GM21717 (cell line): ENCODE data around the gene CRYAA.
"Not testable (repeated sequence)": the region's sequence is repeated elsewhere in the genome, so short reads cannot be mapped to it uniquely, and the experiment has no call there.

ENCODE experiments used
- ATAC-seq: cut with Tn5 transposase; IDR thresholded peaks from one replicate; pipeline ENCODE4 v1.9.1; 2021; ENCODE audit warnings: mild to moderate bottlenecking, moderate library complexity; ENCODE audit not compliant: unreplicated experiment

The CRYAA gene, protein sequence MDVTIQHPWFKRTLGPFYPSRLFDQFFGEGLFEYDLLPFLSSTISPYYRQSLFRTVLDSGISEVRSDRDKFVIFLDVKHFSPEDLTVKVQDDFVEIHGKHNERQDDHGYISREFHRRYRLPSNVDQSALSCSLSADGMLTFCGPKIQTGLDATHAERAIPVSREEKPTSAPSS

DNA sequence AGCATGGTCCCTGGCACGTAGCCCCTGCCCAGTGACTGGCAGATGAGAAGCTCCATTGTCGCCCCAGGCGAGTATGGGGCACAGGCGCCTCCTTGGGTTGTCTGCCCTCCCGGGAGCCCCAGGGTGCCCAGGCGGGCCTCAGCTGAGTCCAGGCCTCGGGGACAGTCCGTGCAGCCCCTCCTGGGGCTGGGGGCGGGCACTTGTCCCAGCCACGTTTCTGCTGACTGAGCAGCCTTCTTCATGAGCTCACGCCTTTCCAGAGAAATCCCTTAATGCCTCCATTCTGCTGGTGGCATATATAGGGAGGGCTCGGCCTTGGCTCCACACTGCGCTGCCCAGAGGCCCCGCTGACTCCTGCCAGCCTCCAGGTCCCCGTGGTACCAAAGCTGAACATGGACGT lies at the start of gene CRYAA:
CRYAA (plus strand) TSS at position 301 of the 400 bp plus-strand sequence; CDS start at position 393, 92 bp downstream.
- ATAC-seq, result not testable (repeated sequence)

DNA sequence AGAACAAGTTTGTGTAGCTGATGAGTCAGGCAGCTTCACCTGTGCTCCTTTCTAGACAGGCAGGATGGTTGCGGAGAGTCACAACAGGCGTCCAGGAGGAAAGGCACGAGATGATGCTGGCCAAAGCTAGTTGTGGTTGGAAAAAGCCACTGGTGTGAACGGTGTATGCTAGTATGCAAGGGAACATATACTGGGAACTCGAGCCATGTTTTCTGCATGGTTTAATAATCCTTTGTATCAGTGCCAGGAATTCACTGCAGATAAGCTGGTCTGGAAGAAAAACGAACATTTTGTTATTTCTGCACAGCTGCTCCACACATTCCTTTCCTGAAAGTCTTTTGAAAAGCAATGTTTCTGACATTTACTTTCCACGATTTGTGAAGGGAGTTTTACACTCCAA lies 38.7 kb upstream of the CRYAA start:
- not testable (repeated sequence) for ATAC-seq

DNA sequence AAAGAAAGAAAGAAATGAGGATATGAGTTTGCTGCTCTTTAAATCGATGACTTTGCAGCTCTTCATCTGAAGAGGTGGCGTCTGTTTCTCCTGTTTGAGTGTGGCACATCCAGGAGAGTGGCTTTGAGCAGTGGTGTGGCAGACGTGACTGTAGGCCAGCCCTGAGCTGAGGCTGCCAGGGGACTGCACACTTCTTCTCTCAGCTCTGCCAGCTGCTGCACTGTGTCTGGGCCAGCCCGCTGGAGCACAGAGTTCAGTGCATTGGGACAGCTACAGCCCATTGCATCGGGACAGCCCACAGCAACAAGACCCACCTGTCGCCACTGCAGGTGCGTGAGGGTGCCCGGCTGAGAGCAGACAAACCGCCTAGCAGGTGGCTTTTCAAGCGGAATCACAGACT lies 34.3 kb upstream of the CRYAA start:
- not testable (repeated sequence) for ATAC-seq

DNA sequence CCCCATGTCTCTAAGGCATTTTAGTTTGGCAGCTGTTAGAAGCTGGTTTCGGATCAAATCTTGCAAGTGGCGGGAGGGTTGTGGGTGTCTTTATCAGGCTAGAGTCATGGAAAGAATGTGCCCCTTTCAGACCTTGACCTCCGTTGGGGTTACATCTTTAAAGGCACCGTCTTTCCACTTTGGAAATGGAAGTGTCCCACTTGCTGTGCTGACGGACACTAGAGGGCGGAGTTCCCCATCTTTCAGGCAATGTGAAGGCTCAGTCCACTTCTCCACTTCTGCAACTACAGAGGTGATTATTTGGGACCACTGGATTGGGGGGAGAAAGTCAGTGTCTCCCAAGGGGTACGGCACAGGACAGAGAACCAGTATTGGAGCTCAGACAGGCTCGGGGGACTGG lies 29.9 kb upstream of the CRYAA start:
- not testable (repeated sequence) for ATAC-seq

DNA sequence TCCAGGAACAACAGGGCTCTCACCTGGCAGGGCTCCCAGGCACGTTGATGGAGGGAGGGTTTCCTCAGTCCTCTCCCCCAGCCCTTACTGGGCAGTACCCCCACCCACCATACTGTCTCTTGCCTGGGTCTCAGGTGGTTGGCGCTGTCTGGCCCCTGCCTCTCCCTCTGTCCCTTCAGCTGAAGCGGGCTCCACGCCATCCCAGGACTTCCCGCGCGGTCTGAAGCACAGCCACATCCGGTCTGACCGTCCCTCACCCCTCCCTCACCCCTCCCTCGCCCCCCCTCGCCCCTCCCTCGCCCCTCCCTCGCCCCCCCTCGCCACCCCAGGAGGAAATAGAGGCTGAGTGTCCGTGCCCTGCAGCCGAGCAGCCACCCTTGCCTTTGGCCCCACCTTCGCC lies 27.4 kb upstream of the CRYAA start:
- not testable (repeated sequence) for ATAC-seq

DNA sequence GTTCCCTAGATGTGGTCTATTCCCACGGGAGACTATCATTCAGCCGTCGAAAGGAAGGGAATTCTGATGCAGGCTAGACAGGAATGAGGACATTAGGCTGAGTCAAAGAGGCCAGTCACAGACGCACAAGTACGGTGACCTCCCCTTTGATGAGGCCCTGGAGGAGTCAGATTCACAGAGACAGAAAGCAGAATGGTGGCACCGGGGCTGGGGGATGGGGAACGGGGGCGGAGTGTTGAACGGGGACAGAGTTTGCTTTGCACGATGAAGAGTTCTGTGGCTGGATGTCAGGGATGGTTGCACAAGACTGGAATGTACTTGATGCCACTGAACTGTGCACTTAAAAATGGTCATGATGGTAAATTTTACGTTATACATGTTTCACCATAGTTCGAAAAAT lies 22.2 kb upstream of the CRYAA start:
- ATAC-seq, result not testable (repeated sequence)

DNA sequence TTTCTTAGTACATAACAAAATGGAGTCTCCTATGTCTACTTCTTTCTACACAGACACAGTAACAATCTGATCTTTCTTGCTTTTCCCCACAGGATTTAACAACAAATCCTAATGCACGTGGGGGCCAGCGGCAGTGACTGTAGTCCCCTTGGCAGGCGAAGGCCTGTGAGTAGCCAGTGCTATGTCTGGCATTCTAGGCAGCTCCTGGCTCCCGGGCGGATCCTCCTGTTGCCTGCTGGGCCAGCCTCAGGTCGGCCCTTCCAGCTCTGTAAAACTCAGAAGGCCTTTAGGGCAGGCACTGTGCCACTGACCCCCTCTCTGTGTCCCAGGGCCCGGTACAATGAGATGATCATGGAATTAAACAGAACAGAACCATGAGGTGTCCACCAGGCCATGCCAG lies 20.8 kb upstream of the CRYAA start:
- not testable (repeated sequence) for ATAC-seq

DNA sequence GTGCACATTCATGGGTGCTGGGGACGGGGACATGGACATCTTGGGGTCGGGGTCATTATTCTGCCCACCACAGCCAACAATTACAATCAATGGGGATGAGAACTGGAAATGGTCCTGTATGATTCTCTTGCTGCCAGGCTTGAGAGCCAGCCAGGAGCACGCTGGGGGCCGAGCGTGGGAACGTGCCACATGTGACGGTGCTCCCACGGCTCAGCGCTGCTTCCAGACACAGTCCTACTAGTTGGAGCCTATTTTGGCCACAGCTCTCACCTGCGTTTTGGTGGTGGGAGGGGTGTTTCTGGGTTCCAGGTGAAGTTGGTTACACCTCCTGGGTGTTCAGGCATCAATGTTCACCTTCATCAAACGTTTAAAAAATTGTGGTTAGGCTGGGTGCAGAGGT lies 19.5 kb upstream of the CRYAA start:
- ATAC-seq, result not testable (repeated sequence)

DNA sequence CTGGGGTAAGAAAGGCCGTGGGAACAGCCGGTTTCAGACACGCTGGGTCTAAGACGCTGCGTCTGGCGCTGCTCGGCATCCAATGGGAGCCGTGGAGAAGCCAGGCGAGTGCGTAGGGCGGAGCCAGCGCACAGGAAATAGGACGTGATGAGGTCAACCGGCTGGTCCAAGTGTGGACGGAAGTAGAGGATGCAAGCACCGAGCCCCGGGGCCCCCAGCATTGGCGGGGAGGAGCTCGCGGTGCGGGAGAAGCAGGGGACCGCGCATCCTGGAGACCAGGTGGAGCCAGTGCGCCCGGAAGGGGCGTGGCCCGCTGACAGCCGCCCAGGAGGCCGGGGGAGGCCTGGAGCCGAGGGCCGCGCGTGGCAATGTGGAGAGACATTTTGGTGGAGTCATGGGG lies 15.2 kb upstream of the CRYAA start:
- not testable (repeated sequence) for ATAC-seq

DNA sequence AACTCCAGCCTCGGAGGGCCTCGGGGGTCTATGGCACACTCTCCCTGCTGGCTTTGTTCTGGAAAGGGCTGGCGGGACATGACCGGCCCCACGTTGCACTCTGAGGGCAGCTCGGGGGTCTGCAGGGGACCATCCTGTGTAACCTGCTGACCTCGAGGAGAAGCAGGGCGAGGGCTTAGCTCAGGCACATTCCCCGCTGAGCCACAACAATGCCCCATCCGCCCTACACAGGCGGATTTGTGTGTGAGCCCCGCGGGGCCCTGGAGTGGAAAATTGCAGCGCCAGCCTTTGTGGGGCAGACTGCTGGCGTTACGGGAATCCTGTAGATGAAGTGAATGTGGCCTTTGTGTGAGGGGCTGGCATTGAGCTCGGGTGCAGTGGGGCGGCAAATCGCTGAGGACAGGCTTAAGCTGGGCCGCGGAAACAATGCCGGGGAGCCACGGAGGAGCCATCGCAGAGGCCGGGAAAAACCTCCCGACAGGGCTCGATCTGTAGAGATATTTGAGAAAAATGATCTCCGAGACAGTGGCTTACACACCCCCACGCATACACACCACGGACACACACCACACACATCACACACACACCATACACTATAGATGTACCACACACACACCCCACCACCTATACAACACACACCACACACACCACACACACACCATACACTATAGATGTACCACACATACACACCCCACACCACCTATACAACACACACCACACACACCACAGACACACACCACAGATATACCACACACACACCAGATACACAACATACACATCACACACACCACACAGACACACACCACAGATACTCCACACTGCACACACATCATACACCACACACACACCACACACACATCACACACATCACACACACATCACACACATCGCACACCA lies 9.3 kb upstream of the CRYAA start:
- ATAC-seq, result not testable (repeated sequence)

DNA sequence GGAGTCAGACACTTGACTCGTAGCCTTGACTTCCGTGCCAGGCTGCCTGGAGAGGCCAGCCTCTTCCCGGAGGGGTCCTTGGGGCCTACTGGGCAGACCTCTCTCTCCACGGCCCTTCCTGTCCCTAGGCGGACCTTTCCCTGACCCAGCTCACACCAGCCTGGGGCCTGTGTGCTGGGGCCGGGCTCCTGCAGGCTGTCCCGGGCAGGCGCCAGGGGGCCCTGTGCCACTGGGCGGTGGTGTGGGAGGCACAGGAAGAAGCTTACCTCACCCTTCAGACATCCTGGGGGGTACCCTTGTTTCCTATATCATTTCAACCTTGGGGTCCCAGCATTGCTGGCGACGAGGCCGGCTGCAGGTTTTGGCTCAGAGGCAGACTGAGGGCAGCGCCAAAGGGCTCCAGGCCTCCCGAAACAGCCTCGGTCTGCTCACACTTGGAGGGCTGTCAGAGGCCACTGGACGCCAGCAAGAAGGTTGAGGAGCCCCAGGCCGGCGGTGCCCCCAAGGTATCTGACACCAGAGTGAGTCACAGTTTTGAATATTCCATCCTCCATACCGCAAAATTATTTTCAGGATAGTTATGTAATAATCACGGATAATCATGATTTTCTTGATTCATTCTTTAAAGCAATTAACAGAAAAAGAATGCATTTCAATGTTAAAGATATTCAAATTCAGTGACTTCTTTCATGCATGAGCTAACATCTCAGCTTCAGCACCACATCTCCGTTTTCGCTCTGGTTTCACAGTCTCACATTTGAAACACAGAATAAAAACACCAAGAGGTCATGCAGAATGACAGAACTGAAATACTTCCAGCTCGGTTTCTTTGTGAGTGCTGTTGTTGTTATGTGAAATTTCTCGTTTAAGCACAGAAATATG lies 6.7 kb upstream of the CRYAA start:
- not testable (repeated sequence) for ATAC-seq

DNA sequence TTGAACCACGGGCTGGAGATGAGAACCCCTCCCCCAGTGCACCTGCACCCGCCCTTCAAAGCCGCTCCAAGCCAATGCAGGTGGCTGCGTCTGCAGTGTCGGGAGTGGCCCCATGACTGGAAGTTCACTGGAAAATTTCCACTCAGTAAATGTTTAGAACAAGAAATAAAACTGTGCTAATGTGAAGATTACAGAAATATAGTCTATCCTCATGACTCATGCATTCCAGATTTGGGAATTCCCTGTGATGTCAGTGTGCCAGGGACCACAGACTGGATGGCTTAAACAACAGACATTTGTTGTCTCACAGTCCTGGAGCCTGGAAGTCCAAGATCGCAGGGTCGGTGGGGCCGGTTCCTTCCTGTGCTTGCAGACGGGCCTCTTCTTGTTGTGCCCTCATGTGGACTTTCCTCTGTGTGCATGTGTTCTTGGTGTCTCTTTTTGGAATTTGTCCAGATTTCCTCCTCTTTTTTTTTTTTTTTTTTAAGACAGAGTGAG lies 6.1 kb upstream of the CRYAA start:
- ATAC-seq, result not testable (repeated sequence)

DNA sequence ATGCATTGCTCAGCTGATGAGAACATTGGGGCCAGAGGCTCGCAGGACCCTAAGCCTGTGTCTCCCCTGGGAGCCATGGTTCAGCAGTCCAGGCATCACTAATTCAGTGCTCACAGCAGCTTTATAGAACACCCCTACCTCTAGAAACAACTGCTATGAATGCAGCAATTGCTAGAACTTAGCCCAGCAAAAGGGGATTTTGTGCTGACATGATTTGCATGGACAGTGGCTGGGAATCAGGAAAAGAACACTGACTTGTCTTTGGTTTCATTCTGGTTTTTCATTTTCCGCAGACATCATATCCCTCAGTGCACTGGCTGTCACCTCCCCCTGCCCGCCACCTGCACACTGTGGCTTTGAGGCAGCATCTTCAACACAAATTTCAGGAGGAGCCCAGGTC lies 4.0 kb upstream of the CRYAA start:
- ATAC-seq, result not testable (repeated sequence)

DNA sequence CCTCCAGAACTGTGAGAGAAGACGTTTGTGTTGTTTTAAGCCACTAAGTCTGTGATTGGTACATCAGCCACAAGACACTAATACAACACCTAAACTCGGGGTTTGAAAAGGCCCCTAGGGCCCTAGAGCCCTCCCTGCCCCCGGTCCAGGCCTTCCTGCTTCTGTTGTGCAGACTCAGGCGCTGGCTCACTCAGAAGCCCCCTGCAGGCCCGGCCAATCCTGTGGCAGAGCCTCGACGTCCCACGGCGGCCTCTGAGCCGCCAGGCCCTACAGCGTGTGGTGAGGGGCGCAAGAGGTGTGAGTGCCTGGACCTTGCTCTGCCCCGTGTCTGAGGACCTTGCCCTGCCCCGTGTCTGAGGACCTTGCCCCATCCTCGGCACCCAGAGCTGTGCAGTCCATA lies 3.1 kb upstream of the CRYAA start:
- not testable (repeated sequence) for ATAC-seq

DNA sequence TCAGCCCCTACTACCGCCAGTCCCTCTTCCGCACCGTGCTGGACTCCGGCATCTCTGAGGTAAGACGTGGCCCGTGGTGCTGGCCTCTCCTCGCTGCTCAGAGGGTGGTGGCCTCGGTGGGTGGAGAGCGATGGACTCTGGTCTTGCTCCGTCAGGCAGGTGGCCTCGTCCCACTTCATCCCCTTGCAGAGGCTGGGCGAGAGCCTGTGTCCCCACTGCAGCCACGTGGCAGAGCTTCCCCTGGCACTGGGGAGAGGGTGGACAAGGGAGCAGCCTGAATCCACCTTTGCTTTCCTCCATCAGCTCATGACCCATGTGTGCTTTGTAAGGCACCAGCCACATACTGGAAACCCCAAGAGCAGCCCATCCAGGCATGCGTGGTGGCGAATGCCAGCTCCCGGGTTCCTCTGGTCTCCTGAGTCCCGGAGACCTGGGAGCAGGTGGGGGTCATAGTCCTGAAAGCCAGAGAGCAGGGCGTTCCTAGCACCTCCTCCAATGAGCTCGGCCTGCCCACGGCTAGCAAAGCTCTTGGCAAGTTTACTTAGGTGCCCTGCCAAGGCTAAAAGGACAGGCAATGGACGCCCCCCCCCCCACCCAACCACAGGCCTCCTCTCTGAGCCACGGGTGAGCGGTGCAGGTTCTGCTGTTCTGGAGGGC lies 550 bp downstream of the CRYAA start:
- ATAC-seq, result not testable (repeated sequence)

DNA sequence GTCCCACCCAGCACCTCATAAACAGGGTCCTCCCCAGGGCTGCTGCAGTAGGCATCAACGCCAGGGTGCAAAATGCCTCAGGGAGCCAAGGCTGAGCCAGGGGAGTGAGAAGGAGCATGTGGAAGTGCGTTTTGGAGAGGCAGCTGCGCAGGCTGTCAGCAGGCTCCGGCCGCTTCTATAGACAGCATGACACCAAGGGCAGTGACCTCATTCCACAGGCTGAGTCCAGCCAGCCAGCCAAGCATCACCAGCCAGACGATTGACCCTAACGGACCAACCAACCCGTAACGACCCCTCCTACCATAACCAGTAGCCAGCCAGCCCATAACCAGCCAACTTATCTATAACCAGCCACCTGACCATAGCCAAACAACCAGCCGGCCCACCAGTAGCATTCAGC lies 1.1 kb downstream of the CRYAA start:
- ATAC-seq, result not testable (repeated sequence)

DNA sequence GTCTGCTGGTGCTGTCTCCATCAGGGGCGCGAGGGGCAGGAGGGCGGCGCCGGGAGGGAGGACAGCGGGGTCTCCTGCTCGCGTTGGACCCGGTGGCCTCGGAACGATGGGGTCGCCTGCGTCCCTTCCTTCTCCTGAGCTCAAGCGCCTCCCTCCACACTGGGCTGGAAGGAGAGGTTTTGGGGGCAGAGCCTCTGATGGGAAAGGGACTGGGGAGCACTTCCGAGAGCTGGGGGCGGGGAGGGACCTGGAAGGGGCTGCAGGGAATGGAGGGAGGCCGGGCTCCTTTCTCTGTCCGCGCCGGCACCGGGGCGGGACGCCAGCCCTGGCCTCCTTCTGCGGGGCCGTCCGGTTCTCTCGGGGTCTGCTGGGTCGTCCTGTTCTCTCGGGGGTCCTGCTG lies 4.0 kb downstream of the CRYAA start:
- not testable (repeated sequence) for ATAC-seq

DNA sequence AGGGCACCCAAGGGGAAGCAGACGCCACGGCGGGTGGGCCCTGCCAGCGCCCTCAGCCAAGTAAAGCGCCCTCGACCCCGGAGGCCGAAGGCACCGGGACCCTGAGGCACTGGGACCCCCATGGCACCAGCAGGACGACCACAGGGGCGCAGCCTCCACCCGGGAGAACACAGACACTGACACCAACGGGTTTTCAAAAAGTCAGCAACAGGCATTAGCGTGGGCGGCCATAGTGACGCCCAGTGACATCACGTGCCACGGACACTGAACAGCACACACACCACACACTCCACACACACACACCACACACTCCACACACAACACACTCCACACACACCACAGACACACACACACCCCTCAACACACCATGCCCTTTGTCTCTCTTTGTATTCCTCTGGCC lies 4.6 kb downstream of the CRYAA start:
- ATAC-seq, result not testable (repeated sequence)

DNA sequence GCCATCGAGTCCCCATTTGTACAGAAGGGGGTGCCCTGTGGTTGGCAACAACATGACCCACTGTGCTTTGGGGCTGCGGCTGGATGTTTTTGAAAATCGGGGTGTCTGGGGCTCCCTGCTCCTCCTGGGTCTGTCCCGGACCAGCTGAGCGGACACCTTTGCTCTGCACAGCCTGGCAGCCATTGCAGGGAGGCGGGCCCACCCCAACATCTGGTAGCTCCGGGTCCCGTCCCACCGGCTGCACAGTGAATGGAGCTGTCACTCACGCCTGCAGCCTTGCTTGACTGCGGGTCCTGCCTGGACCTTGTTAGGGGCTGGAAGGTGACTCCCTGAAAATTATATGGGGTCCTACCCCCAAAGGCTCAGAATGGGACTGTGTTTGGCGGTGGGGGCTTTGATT lies 5.1 kb downstream of the CRYAA start:
- ATAC-seq, result not testable (repeated sequence)

DNA sequence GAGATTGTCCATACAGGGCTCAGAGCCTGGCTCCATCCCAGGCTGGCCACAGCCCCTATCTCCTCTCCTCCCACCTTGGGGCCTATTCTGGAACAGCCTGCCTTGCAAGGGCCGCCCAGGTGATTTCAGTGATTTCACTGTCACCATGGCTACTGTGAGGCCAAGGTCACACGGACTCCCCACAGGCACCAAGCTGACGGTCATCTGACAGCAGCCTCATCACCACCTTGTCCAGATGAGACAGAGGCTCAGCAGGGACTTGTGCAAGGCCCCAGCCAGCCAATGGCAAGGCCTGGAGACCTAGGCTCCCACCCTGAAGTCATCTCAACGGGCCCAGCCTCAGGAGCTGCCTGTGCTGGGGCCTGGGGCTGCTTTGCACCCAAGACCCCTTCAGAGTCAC lies 6.2 kb downstream of the CRYAA start:
- not testable (repeated sequence) for ATAC-seq
